ENCODE results near the gene CCNE1. TPM values are rescaled to one million over a fixed set of nuclear protein-coding genes. Genes with fewer than 3 reads are reported as not detected.
A peak's percentile ranks its signal among the peaks of the same experiment; 100 is the strongest.

CCNE1 gene
- total and polyA plus RNA-seq, 9 of the 15 experiments (the other 6 are each of a cell fraction or from before 2014, with no cell fraction given) = 6.2 to 41.0 (median 31.6) TPM

DNA sequence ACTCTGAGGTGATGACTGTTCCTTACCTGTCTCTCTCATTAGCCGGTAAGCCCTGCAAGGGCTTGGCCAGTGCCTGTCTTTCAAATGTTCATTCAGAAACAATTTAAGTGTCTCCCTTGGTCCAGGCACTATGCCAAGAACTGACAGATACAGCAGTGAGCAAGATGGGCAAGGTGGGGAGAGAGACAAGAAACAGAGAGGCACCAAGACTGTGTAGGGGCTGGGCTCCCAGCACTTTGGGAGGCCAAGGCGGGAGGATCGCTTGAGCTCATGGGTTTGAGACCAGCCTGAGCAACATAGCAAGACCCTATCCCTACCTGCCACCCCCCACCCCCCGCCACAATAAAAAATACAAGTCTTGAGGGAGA lies 1.3 kb upstream of the CCNE1 start (continued):
- TF ChIP-seq PBX2 (CRISPR knock-in tag; IDR thresholded peaks at IDR 0.05; ENCODE audit: low read depth) = no peak
- peak; percentile 30; the same call in 1 of the 2 replicates for TF ChIP-seq PBX2 (tag; conservative IDR thresholded peaks at IDR 0.05; ENCODE audit: low read depth)
- TF ChIP-seq CBFA2T3 (IDR thresholded peaks at IDR 0.05) = peak; percentile 34
- TF ChIP-seq SREBF1 (IDR thresholded peaks at IDR 0.05; ENCODE audit: borderline replicate concordance, low read depth, low read length) = no peak
- TF ChIP-seq POLR2AphosphoS2 (IDR thresholded peaks at IDR 0.05; ENCODE audit: low read length) = no peak
- TF ChIP-seq ZKSCAN1 (IDR thresholded peaks at IDR 0.05; ENCODE audit: low read depth, low read length) = no peak
- no peak for TF ChIP-seq C11orf30 (IDR thresholded peaks at IDR 0.05; ENCODE audit: low read depth)
- TF ChIP-seq NFIC (IDR thresholded peaks at IDR 0.05) = peak; percentile 93
- 0 out of 2 replicates have a peak, but pooled peaks have one; percentile 30 for TF ChIP-seq HDGF (IDR thresholded peaks at IDR 0.05)
- TF ChIP-seq ZNF316 (IDR thresholded peaks at IDR 0.05) = no peak
- TF ChIP-seq CHCHD3 (CRISPR knock-in tag; IDR thresholded peaks at IDR 0.05) = no peak
- no peak for TF ChIP-seq ZNF668 (CRISPR knock-in tag; IDR thresholded peaks at IDR 0.05)
- no peak for TF ChIP-seq NCOA4 (IDR thresholded peaks at IDR 0.05; ENCODE audit: partially characterized antibody)
- no peak for TF ChIP-seq TBL1XR1 (IDR thresholded peaks at IDR 0.05; ENCODE audit: low read length in 2 of 2)
